ENCODE data around the gene SV2A.

Gene SV2A

GRCh38 chr1:149914545-149914944 is 3.1 kb downstream of the SV2A start:
- Histone ChIP-seq H2AFZ (ENCODE audit: low read depth, low read length) (no peak overlapping the region), H3K9me3 (ENCODE audit: insufficient read depth, low read length) (no peaks in the 10 kb centered on the region), H3K79me2 (ENCODE audit: low read length) (no peaks in the 10 kb centered on the region), H3K36me3 (replicated peaks; ENCODE audit: low read depth, low read length) (no peaks in the 10 kb centered on the region), H3K27ac (ENCODE audit: low read length) (no peak overlapping the region), H3K27me3 (ENCODE audit: low read depth, low read length) (no peaks in the 10 kb centered on the region), H3K4me1 (ENCODE audit: low read length) (peaks cover 21% of the 10 kb centered on the region), H3K9ac (ENCODE audit: low read length) (no peak overlapping the region), H4K20me1 (ENCODE audit: insufficient read depth, low read length) (no peaks in the 10 kb centered on the region), H3K4me3 (ENCODE audit: low read length) (no peak overlapping the region), H3K4me2 (ENCODE audit: low read length) (no peak overlapping the region)
- TF ChIP-seq EZH2phosphoT487 (IDR thresholded peaks at IDR 0.05; ENCODE audit: low read depth) = no peak

DNA sequence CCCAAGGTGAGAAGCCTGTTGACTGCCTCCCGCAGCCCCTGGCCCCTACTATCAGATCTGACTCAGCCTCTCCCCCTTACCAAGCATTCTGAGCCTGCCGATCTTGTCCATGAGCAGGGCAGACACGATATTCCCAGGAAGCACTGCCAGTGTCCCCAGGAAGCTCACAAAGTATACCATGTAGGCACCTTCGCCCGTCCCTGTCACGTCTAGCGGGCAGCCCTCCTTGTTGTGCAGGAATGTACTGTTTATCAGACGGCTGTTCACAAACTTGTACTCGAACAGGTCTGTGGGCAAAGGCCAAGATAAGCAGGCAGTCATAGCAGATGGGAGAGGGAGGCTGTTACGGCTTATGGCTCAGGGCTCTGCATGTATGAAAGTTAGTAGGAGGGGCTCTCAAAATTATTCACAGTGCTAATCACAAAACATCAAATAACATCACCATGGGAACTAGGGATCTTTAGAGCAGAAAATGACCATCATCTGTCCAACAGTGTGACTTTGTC is 11.0 kb downstream of the SV2A start:
- H3K79me2 ChIP-seq (ENCODE audit: low read length) = no peaks in the 10 kb centered on the region
- no peaks in the 10 kb centered on the region for H3K9me3 ChIP-seq (ENCODE audit: insufficient read depth, low read length)
- H3K9ac ChIP-seq (ENCODE audit: low read length) = no peak overlapping the region
- no peak overlapping the region for H2AFZ ChIP-seq (ENCODE audit: low read depth, low read length)
- H3K4me2 ChIP-seq (ENCODE audit: low read length) = no peak overlapping the region
- TF ChIP-seq CTCF (IDR thresholded peaks at IDR 0.05; ENCODE audit: low read depth, low read length) (no peak), EZH2phosphoT487 (IDR thresholded peaks at IDR 0.05; ENCODE audit: low read depth) (no peak)
- no peaks in the 10 kb centered on the region for H3K36me3 ChIP-seq (replicated peaks; ENCODE audit: low read depth, low read length)
- no peak overlapping the region for H3K27ac ChIP-seq (ENCODE audit: low read length)
- H3K4me1 ChIP-seq (ENCODE audit: low read length) = peaks cover 14% of the 10 kb centered on the region
- no peaks in the 10 kb centered on the region for H4K20me1 ChIP-seq (ENCODE audit: insufficient read depth, low read length)
- no peaks in the 10 kb centered on the region for H3K27me3 ChIP-seq (ENCODE audit: low read depth, low read length)
- H3K4me3 ChIP-seq (ENCODE audit: low read length) = no peak overlapping the region

DNA sequence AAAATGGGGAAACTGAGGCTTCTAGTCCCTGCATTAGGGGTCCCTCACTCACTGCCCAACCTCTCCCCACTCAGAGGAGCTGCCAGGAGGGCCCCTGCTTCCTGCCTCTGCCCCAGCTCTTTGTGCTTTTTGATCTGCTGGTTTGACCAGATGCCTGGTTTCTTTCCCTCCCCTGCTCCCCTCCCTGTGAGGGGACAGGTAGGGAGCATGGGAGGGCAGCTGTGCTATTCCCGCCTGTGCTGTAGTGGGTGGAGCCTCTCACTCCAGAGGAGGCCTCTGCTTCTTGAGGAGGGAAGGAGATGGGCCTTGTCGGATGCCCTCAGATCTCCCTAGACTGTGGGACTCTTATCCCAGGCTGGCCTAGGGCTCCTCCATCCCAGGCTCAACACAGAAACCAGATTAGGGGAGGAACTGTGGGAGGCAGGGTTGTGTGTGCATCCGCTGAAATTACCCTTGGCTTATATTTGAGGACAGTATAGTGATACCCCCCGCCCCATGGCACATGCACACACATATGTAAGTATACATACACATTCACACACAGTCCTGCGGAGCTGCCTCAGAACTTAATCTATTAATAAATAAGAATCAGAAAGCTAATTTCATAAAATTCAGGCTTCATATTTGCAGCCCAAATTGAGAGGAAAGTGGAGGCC is 13.7 kb downstream of the SV2A start:
- Histone ChIP-seq H3K27me3 (ENCODE audit: low read depth, low read length) (no peaks in the 10 kb centered on the region), H4K20me1 (ENCODE audit: insufficient read depth, low read length) (no peaks in the 10 kb centered on the region), H2AFZ (ENCODE audit: low read depth, low read length) (no peak overlapping the region), H3K79me2 (ENCODE audit: low read length) (no peaks in the 10 kb centered on the region), H3K27ac (ENCODE audit: low read length) (no peak overlapping the region), H3K9me3 (ENCODE audit: insufficient read depth, low read length) (no peaks in the 10 kb centered on the region), H3K4me3 (ENCODE audit: low read length) (no peak overlapping the region), H3K4me1 (ENCODE audit: low read length) (peaks cover 12% of the 10 kb centered on the region), H3K4me2 (ENCODE audit: low read length) (no peak overlapping the region), H3K9ac (ENCODE audit: low read length) (no peak overlapping the region), H3K36me3 (replicated peaks; ENCODE audit: low read depth, low read length) (no peaks in the 10 kb centered on the region)
- no peak for TF ChIP-seq EZH2phosphoT487 (IDR thresholded peaks at IDR 0.05; ENCODE audit: low read depth)
- no peak for TF ChIP-seq CTCF (IDR thresholded peaks at IDR 0.05; ENCODE audit: low read depth, low read length)

- Histone ChIP-seq H3K4me3 (ENCODE audit: low read length) (no peak within 1 kb of the TSS), H2AFZ (ENCODE audit: low read depth, low read length) (no peak within 1 kb of the TSS), H3K27me3 (ENCODE audit: low read depth, low read length) (no peaks in the 10 kb centered on the region), H3K4me2 (ENCODE audit: low read length) (no peak within 1 kb of the TSS), H4K20me1 (ENCODE audit: insufficient read depth, low read length) (no peaks in the 10 kb centered on the region), H3K27ac (ENCODE audit: low read length) (no peak within 1 kb of the TSS), H3K9me3 (ENCODE audit: insufficient read depth, low read length) (0 out of 2 replicates have a peak, but pooled peaks cover 3% of the 10 kb centered on the region), H3K9ac (ENCODE audit: low read length) (no peak within 1 kb of the TSS), H3K36me3 (replicated peaks; ENCODE audit: low read depth, low read length) (no peaks in the 10 kb centered on the region), H3K79me2 (ENCODE audit: low read length) (no peaks in the 10 kb centered on the region), H3K4me1 (ENCODE audit: low read length) (no peaks in the 10 kb centered on the region)
- no peak for TF ChIP-seq EZH2phosphoT487 (IDR thresholded peaks at IDR 0.05; ENCODE audit: low read depth)
- TF ChIP-seq CTCF (IDR thresholded peaks at IDR 0.05; ENCODE audit: low read depth, low read length) = no peak
Observed at GRCh38 chr1:149899460-149900284, 18.0 kb downstream of the SV2A start, which contains the start of gene BOLA1. TSS of gene BOLA1 (plus strand) at chr1:149899568. CDS start at chr1:149900060, 492 bp downstream.
